IMR-90 (cell line): Measurements from ENCODE around the gene PCP4. TPM values are rescaled to one million over a fixed set of nuclear protein-coding genes. Genes with fewer than 3 reads are reported as not detected.

Experiments
- ATAC-seq: fragments of 200-7000 bp; cut with Tn5 transposase; 2 replicates; pipeline ENCODE4 v1.9.1; 2020; ENCODE audit warnings: low read depth, mild to moderate bottlenecking, moderate library complexity
- BruUV-seq: library from RNA; stranded (reverse); fragments of 400-500 nt; replicated peaks from 2 replicates; lab custom pipeline; 2021; lab: Mats Ljungman, UMichigan
- CTCF ChIA-PET: fragments of 300-600 bp; formaldehyde crosslinking; extraction: SDS; loops from one replicate; lab custom pipeline; 2021; ENCODE audit warnings: antibody characterized with exemption; lab: Yijun Ruan, JAX
- POLR2A ChIA-PET: fragments of 300-600 bp; sonication (Branson Sonifier 250); formaldehyde crosslinking; loops from one replicate; lab custom pipeline; 2022; ENCODE audit warnings: antibody characterized with exemption; ENCODE audit not compliant: unreplicated experiment; lab: Charles Lee
- DNase-seq: peaks from one replicate; pipeline ENCODE4 v3.0.0; 2013
- H2AFZ ChIP-seq: replicated peaks from 2 replicates; pipeline ENCODE3; 2013; ENCODE audit warnings: low read length, mild to moderate bottlenecking; ENCODE audit not compliant: poor library complexity
- H2AK5ac ChIP-seq: 2 replicates; pipeline ENCODE4 v1.6.1; 2013; ENCODE audit warnings: low read depth, low read length, inconsistent platforms
- H2AK9ac ChIP-seq: replicated peaks from 2 replicates; pipeline ENCODE3; 2013; ENCODE audit warnings: mild to moderate bottlenecking, low read depth, low read length, moderate library complexity; ENCODE audit not compliant: poor library complexity
- H2BK120ac ChIP-seq: 2 replicates; pipeline ENCODE4 v1.6.1; 2013; ENCODE audit warnings: low read depth, low read length, inconsistent platforms
- H2BK15ac ChIP-seq: 3 replicates; pipeline ENCODE4 v1.6.1; 2013; ENCODE audit warnings: low read depth, low read length, inconsistent platforms
- H2BK20ac ChIP-seq: 2 replicates; pipeline ENCODE4 v1.6.1; 2013; ENCODE audit warnings: low read depth, mild to moderate bottlenecking, inconsistent platforms, low read length, moderate library complexity
- H2BK5ac ChIP-seq: 2 replicates; pipeline ENCODE4 v1.6.1; 2013; ENCODE audit warnings: mild to moderate bottlenecking, low read depth, low read length, inconsistent platforms; ENCODE audit not compliant: poor library complexity, severe bottlenecking
- H3K14ac ChIP-seq: replicated peaks from 2 replicates; pipeline ENCODE4 v1.6.1; 2013; ENCODE audit warnings: low read depth, low read length, inconsistent platforms
- H3K18ac ChIP-seq: 2 replicates; pipeline ENCODE4 v1.6.1; 2013; ENCODE audit warnings: low read depth, low read length, control low read depth
- H3K23ac ChIP-seq: 2 replicates; pipeline ENCODE4 v1.6.1; 2013; ENCODE audit warnings: low read depth, low read length, inconsistent platforms
- H3K27ac ChIP-seq: 2 replicates; pipeline ENCODE4 v1.5.1; 2013; ENCODE audit warnings: mild to moderate bottlenecking, control low read depth, low read length; ENCODE audit not compliant: insufficient read depth
- H3K27me3 ChIP-seq: 2 replicates; pipeline ENCODE4 v1.6.1; 2013; ENCODE audit warnings: low read length; ENCODE audit not compliant: control insufficient read depth, insufficient read depth
- H3K36me3 ChIP-seq: 2 replicates; pipeline ENCODE4 v1.6.1; 2013; ENCODE audit warnings: low read length, mixed read lengths; ENCODE audit not compliant: control insufficient read depth, insufficient read depth
- H3K4ac ChIP-seq: 2 replicates; pipeline ENCODE4 v1.6.1; 2013; ENCODE audit warnings: low read depth, low read length, inconsistent platforms
- H3K4me1 ChIP-seq: 2 replicates; pipeline ENCODE4 v1.6.1; 2013; ENCODE audit warnings: low read length, mixed read lengths; ENCODE audit not compliant: control insufficient read depth, insufficient read depth
- H3K4me2 ChIP-seq: 2 replicates; pipeline ENCODE4 v1.6.1; 2013; ENCODE audit warnings: low read depth, mild to moderate bottlenecking, control low read depth, low read length, moderate library complexity
- H3K4me3 ChIP-seq: 2 replicates; pipeline ENCODE4 v1.5.1; 2013; ENCODE audit warnings: low read depth, mild to moderate bottlenecking, control low read depth, low read length, moderate library complexity; ENCODE audit not compliant: insufficient read depth
- H3K56ac ChIP-seq: 2 replicates; pipeline ENCODE4 v1.6.1; 2013; ENCODE audit warnings: low read length, inconsistent platforms; ENCODE audit not compliant: insufficient read depth; ENCODE audit errors: extremely low read depth
- H3K79me1 ChIP-seq, 2 experiments: 2 replicates each; pipeline ENCODE4 v1.6.1; 2013; ENCODE audit warnings: low read length in 2 of 2, inconsistent platforms in 1 of 2, low read depth in 1 of 2
- H3K9ac ChIP-seq: 2 replicates; pipeline ENCODE4 v1.6.1; 2013; ENCODE audit warnings: low read depth, low read length, control low read depth
- H3K9me1 ChIP-seq: 2 replicates; pipeline ENCODE4 v1.6.1; 2013; ENCODE audit warnings: low read length, inconsistent platforms; ENCODE audit not compliant: insufficient read depth
- H3K9me3 ChIP-seq: 2 replicates; pipeline ENCODE4 v1.6.1; 2013; ENCODE audit warnings: low read length; ENCODE audit not compliant: control insufficient read depth, insufficient read depth
- H4K20me1 ChIP-seq: 2 replicates; pipeline ENCODE4 v1.6.1; 2013; ENCODE audit warnings: low read length, inconsistent platforms; ENCODE audit not compliant: insufficient read depth
- H4K5ac ChIP-seq: 2 replicates; pipeline ENCODE4 v1.6.1; 2013; ENCODE audit warnings: mild to moderate bottlenecking, low read depth, low read length, control low read depth
- H4K8ac ChIP-seq, 2 experiments: 2 replicates each; pipeline ENCODE4 v1.6.1; 2013; ENCODE audit warnings: low read depth in 2 of 2, low read length in 2 of 2, control low read depth in 1 of 2, inconsistent platforms in 1 of 2
- H4K91ac ChIP-seq: 2 replicates; pipeline ENCODE4 v1.6.1; 2013; ENCODE audit warnings: low read depth, low read length, inconsistent platforms; ENCODE audit not compliant: insufficient read depth
- CEBPB ChIP-seq: IDR thresholded peaks from 2 replicates; pipeline ENCODE4 v1.6.1; 2012; ENCODE audit warnings: low read depth, low read length, improper control_type of control experiment
- CHD1 ChIP-seq: IDR thresholded peaks from 2 replicates; pipeline ENCODE4 v1.6.1; 2012; ENCODE audit warnings: low read depth, low read length, improper control_type of control experiment
- FOS ChIP-seq: fragments of 150-350 bp; IDR thresholded peaks from 2 replicates; pipeline ENCODE4 v1.6.1; 2016; ENCODE audit warnings: low read depth, low read length
- MAFK ChIP-seq: IDR thresholded peaks from 2 replicates; pipeline ENCODE4 v1.6.1; 2012; ENCODE audit warnings: low read depth, low read length, improper control_type of control experiment
- MXI1 ChIP-seq: IDR thresholded peaks from 2 replicates; pipeline ENCODE4 v1.6.1; 2012; ENCODE audit warnings: low read depth, mild to moderate bottlenecking, low read length, moderate library complexity, borderline replicate concordance
- POLR2A ChIP-seq: IDR thresholded peaks from 2 replicates; pipeline ENCODE4 v1.6.1; 2012; ENCODE audit warnings: mild to moderate bottlenecking, low read depth, low read length
- RAD21 ChIP-seq: IDR thresholded peaks from 2 replicates; pipeline ENCODE4 v1.6.1; 2012; ENCODE audit warnings: low read length, improper control_type of control experiment
- RCOR1 ChIP-seq: IDR thresholded peaks from 2 replicates; pipeline ENCODE4 v1.6.1; 2012; ENCODE audit warnings: mild to moderate bottlenecking, low read length, improper control_type of control experiment; ENCODE audit not compliant: insufficient replicate concordance
- RFX5 ChIP-seq: IDR thresholded peaks from 2 replicates; pipeline ENCODE4 v1.8.0; 2012; ENCODE audit warnings: low read depth, mild to moderate bottlenecking, low read length, moderate library complexity
- whole genome bisulfite sequencing, 2 experiments: methylation state at CpG; one replicate each; pipeline versions ENCODE4 v1.1.5 to v1.1.7; 2013; ENCODE audit warnings: missing lambda C conversion rate in 2 of 2; ENCODE audit not compliant: insufficient read length in 1 of 2; ENCODE audit errors: extremely low coverage in 2 of 2; 5-methylcytosine and 5-hydroxymethylcytosine counted together
- dilution Hi-C: fragments of 300-500 bp; cut with HindIII; formaldehyde crosslinking; loops from one replicate; pipeline ENCODE4 v1.14.3; 2018; ENCODE audit warnings: low sequenced_read_pairs; ENCODE audit not compliant: unreplicated experiment
- in situ Hi-C: fragments of 300-500 bp; cut with MboI; formaldehyde crosslinking; loops from 3 replicates; pipeline ENCODE4 v1.14.3; 2019; ENCODE audit warnings: low sequenced_read_pairs, inconsistent platforms, mixed read lengths
- intact Hi-C: fragments of 100-400 bp; cut with micrococcal nuclease; formaldehyde crosslinking; loops from 2 replicates; pipeline ENCODE4 v1.10.0; 2022
- polyA plus RNA-seq, 3 experiments: library from polyadenylated mRNA; depleted of rRNA; stranded (reverse); fragments of >200 nt; gene quantifications; 2 replicates each; pipeline ENCODE4 v1.2.3, GENCODE V29; 2012; ENCODE audit warnings: low replicate concordance in 1 of 3
- total RNA-seq: library from RNA; depleted of rRNA; stranded (reverse); fragments of >200 nt; gene quantifications from 2 replicates; pipeline ENCODE4 v1.2.3, GENCODE V29; 2012
- TF ChIP-seq, protein P1 (sequence below): fragments of 150-350 bp; IDR thresholded peaks from 2 replicates; pipeline ENCODE4 v1.6.1; 2017; ENCODE audit warnings: mild to moderate bottlenecking, antibody characterized with exemption, low read length, low read depth

Gene PCP4
- total and polyA plus RNA-seq, 2 of the 4 experiments (the other 2 are of a cell fraction): not detected

DNA sequence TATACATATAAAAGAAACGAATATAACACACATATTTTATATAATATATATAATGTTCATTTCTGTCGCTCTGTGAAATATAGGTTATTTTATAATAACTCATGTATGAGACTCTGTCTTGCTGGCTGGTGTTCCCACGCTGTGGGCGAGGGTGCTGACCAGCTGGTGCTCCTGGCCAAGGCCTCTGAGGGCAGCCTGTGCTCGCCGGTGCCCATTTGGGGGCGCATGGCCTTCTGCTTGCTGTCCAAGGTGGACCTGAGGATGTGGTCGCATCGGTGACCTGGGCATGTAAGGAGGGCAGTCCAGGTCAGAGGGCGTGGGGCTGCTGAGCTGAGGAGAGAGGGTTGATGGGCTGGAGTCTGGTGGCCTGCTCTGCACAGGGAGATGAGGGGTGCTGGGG lies 1.1 kb upstream of the PCP4 start:
- no peak overlapping the region for H2BK20ac ChIP-seq
- H3K79me1 ChIP-seq: no peaks in the 10 kb centered on the region
- no peak for TF ChIP-seq RCOR1
- no peak for TF ChIP-seq RAD21
- TF ChIP-seq, protein P1, sequence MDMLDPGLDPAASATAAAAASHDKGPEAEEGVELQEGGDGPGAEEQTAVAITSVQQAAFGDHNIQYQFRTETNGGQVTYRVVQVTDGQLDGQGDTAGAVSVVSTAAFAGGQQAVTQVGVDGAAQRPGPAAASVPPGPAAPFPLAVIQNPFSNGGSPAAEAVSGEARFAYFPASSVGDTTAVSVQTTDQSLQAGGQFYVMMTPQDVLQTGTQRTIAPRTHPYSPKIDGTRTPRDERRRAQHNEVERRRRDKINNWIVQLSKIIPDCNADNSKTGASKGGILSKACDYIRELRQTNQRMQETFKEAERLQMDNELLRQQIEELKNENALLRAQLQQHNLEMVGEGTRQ: no peak
- no peak for TF ChIP-seq CHD1
- TF ChIP-seq FOS: no peak
- no peak for TF ChIP-seq POLR2A
- TF ChIP-seq CEBPB: no peak
- no peak for TF ChIP-seq MXI1
- TF ChIP-seq MAFK: no peak
- no peak for TF ChIP-seq RFX5
- H4K8ac ChIP-seq: no peak overlapping the region
- no peak overlapping the region for H3K9ac ChIP-seq
- no peak overlapping the region for H2BK120ac ChIP-seq
- no peak overlapping the region for H3K23ac ChIP-seq
- peaks cover 27% of the 10 kb centered on the region for H3K9me3 ChIP-seq
- H3K56ac ChIP-seq: no peak overlapping the region
- WGBS, 2 experiments: 63% methylated on average over 4 of the region's 10 CpGs; no CpG with 5 or more reads in 1 of the 2 experiments
- no peak overlapping the region for H4K91ac ChIP-seq
- DNase-seq (no peak), ATAC-seq (no peak)
- no peak overlapping the region for H3K14ac ChIP-seq
- H3K27me3 ChIP-seq: no peaks in the 10 kb centered on the region
- in situ Hi-C loops: no loop called here
- POLR2A ChIA-PET: no interaction called here
- H3K4me3 ChIP-seq: no peak overlapping the region
- no peak overlapping the region for H4K5ac ChIP-seq
- H3K4me2 ChIP-seq: no peak overlapping the region
- H2BK5ac ChIP-seq: no peak overlapping the region
- H2AK9ac ChIP-seq: no peak overlapping the region
- no peaks in the 10 kb centered on the region for H3K9me1 ChIP-seq
- dilution Hi-C loops: no loop called here
- no peaks in the 10 kb centered on the region for H4K20me1 ChIP-seq
- CTCF ChIA-PET: no interaction called here
- H3K27ac ChIP-seq: no peak overlapping the region
- no peak overlapping the region for H2BK15ac ChIP-seq
- H3K4me1 ChIP-seq: no peaks in the 10 kb centered on the region
- H3K18ac ChIP-seq: no peak overlapping the region
- H3K36me3 ChIP-seq: no peaks in the 10 kb centered on the region
- no peak overlapping the region for H3K4ac ChIP-seq
- intact Hi-C loops: no loop called here
- no TSS peak for BruUV-seq
- no peak overlapping the region for H2AK5ac ChIP-seq
- H2AFZ ChIP-seq: no peak overlapping the region
